Breast epithelium (tissue), 4 donors: ENCODE results near the gene SNRPE. TPM values are rescaled to one million over a fixed set of nuclear protein-coding genes. Genes with fewer than 3 reads are reported as not detected.

Experiments
- DNase-seq, 2 donors: peaks; one replicate each; pipeline ENCODE4 v3.0.0-alpha.2; 2019; ENCODE audit warnings: low spot score in 2 of 2
- H3K27ac ChIP-seq, 2 donors: fragments of 200-600 bp; sonication (generic) in 1 of 2; one replicate each; pipeline ENCODE4 v1.5.1; 2016 to 2019; ENCODE audit warnings: mild to moderate bottlenecking in 1 of 2
- H3K27me3 ChIP-seq, 2 donors: fragments of 200-600 bp; sonication (generic) in 1 of 2; one replicate each; pipeline versions ENCODE4 v1.5.1 to v1.6.0; 2017 to 2019; ENCODE audit warnings: control low read depth in 1 of 2, mild to moderate bottlenecking in 1 of 2
- H3K36me3 ChIP-seq: fragments of 200-600 bp; one replicate; pipeline ENCODE4 v1.5.1; 2019
- H3K4me1 ChIP-seq, 2 donors: fragments of 200-600 bp; sonication (generic); one replicate each; pipeline ENCODE4 v1.5.1; 2016 to 2019; ENCODE audit warnings: control low read depth in 1 of 2
- H3K4me3 ChIP-seq, 3 donors: fragments of 200-600 bp; sonication (generic); 1 replicate in 2 of 3; 2 replicates in 1 of 3; pipeline ENCODE4 v1.5.1; 2016 to 2019; ENCODE audit warnings: mild to moderate bottlenecking in 3 of 3, moderate library complexity in 2 of 3
- H3K9me3 ChIP-seq, 2 donors: fragments of 200-600 bp; sonication (generic) in 1 of 2; one replicate each; pipeline ENCODE4 v1.5.1; 2016 to 2019; ENCODE audit warnings: control low read depth in 1 of 2
- POLR2A ChIP-seq: fragments of 450-650 bp; IDR thresholded peaks from one replicate; pipeline ENCODE4 v1.6.1; 2016; ENCODE audit warnings: antibody characterized with exemption, mild to moderate bottlenecking, moderate library complexity
- POLR2AphosphoS5 ChIP-seq, 3 donors: sonication (generic); formaldehyde crosslinking; IDR thresholded peaks; one replicate each; pipeline ENCODE4 v1.6.1; 2017; ENCODE audit warnings: antibody characterized with exemption in 3 of 3
- intact Hi-C: fragments of 100-400 bp; cut with DNase I; formaldehyde crosslinking; loops from one replicate; pipeline ENCODE4 v1.15.1; 2023; ENCODE audit warnings: low total_unique reads
- total RNA-seq, 3 donors: library from RNA; depleted of rRNA; stranded (reverse); fragments of >200 nt; gene quantifications; one replicate each; pipeline ENCODE4 v1.1.0, GENCODE V29; 2016
- TF ChIP-seq, protein P1 (sequence below), 3 donors: fragments of 450-650 bp; IDR thresholded peaks; one replicate each; pipeline ENCODE4 v1.5.1; 2016 to 2017; ENCODE audit warnings: antibody characterized with exemption in 3 of 3, mild to moderate bottlenecking in 3 of 3, moderate library complexity in 3 of 3

SNRPE gene
- total RNA-seq, 3 donors from 2014 or later: 51.8 to 74.9 (median 73.4) TPM

DNA sequence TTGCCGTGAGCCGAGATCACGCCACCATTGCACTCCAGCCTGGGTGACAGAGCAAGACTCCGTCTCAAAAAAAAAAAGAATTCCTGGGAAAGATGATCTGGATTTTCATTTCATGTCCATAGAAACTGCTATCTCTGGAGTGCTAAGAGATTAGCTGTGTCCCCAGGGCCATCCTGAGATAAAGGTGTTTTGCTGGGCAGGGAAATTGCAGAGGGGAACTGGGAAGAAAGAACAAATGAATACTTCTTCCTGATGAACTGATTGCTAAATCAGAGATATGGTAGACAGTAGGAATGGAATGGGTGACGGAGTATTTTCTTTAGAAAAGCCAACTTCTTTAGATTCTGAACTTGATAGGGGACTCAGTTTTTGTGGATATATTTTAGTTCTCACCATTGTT is 19.2 kb downstream of the SNRPE start:
- no peak overlapping the region for H3K27ac ChIP-seq
- no peaks in the 10 kb centered on the region for H3K36me3 ChIP-seq
- no peak overlapping the region for H3K4me3 ChIP-seq
- TF ChIP-seq, protein P1, sequence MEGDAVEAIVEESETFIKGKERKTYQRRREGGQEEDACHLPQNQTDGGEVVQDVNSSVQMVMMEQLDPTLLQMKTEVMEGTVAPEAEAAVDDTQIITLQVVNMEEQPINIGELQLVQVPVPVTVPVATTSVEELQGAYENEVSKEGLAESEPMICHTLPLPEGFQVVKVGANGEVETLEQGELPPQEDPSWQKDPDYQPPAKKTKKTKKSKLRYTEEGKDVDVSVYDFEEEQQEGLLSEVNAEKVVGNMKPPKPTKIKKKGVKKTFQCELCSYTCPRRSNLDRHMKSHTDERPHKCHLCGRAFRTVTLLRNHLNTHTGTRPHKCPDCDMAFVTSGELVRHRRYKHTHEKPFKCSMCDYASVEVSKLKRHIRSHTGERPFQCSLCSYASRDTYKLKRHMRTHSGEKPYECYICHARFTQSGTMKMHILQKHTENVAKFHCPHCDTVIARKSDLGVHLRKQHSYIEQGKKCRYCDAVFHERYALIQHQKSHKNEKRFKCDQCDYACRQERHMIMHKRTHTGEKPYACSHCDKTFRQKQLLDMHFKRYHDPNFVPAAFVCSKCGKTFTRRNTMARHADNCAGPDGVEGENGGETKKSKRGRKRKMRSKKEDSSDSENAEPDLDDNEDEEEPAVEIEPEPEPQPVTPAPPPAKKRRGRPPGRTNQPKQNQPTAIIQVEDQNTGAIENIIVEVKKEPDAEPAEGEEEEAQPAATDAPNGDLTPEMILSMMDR (IDR thresholded peaks at IDR 0.05): no peak
- no peak for TF ChIP-seq POLR2AphosphoS5 (IDR thresholded peaks at IDR 0.05)
- TF ChIP-seq POLR2A: no peak
- no peaks in the 10 kb centered on the region for H3K27me3 ChIP-seq
- no peaks in the 10 kb centered on the region for H3K9me3 ChIP-seq
- H3K4me1 ChIP-seq: no peaks in the 10 kb centered on the region
- DNase-seq: no peak
- intact Hi-C loops: no loop called here

DNA sequence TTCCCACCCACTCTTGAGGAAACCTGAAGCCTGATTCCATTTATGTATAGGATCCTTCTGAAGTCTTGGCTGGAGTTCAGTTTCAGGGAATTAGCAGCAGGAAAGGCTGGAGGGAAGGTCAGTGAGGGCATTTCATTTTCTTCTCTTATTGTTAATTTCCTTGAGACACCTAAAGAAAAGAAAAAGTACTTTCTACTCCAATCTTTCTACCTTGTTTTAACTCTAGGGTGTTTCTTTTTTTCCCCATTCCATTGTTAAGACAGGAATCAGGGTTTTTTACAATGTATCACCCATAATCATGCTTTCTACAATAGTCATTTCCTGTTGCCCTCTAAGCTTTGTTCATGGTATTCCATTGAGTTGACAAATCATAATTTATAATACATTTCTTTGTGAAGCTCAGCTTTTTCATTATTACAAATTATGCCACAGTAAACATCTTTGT is 27.4 kb downstream of the SNRPE start:
- no peak for DNase-seq
- Histone ChIP-seq H3K4me3 (no peak overlapping the region), H3K36me3 (no peaks in the 10 kb centered on the region), H3K4me1 (no peaks in the 10 kb centered on the region), H3K27ac (no peak overlapping the region), H3K27me3 (no peaks in the 10 kb centered on the region), H3K9me3 (no peaks in the 10 kb centered on the region)
- TF ChIP-seq POLR2A (no peak), POLR2AphosphoS5 (IDR thresholded peaks at IDR 0.05) (no peak)
- TF ChIP-seq, protein P1 (IDR thresholded peaks at IDR 0.05): no peak
- intact Hi-C loops: no loop called here

DNA sequence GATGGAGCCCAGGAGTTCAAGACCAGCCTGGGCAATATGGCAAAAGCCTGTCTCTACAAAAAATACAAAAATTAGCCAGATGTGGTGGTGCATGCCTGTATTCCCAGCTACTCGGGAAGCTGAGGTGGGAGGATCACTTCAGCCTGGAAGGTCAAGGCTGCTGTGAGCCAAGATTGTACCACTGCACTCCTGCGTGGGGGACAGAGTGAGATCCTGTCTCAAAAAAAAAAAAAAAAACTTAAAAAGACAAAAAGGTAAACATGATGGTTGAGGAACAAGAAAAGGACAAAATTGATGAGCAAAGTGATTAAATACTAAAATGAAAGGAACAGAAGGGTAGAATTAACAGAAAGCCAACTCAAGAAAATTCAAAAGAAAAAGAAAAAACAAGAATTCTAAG is 30.6 kb downstream of the SNRPE start:
- Histone ChIP-seq H3K4me1 (no peaks in the 10 kb centered on the region), H3K36me3 (no peaks in the 10 kb centered on the region), H3K27me3 (no peaks in the 10 kb centered on the region), H3K9me3 (peaks cover 9% of the 10 kb centered on the region in 2 donors), H3K4me3 (no peak overlapping the region), H3K27ac (no peak overlapping the region)
- intact Hi-C loops: no loop called here
- no peak for DNase-seq
- TF ChIP-seq, protein P1 (IDR thresholded peaks at IDR 0.05): no peak
- TF ChIP-seq POLR2A: no peak
- TF ChIP-seq POLR2AphosphoS5 (IDR thresholded peaks at IDR 0.05): no peak

DNA sequence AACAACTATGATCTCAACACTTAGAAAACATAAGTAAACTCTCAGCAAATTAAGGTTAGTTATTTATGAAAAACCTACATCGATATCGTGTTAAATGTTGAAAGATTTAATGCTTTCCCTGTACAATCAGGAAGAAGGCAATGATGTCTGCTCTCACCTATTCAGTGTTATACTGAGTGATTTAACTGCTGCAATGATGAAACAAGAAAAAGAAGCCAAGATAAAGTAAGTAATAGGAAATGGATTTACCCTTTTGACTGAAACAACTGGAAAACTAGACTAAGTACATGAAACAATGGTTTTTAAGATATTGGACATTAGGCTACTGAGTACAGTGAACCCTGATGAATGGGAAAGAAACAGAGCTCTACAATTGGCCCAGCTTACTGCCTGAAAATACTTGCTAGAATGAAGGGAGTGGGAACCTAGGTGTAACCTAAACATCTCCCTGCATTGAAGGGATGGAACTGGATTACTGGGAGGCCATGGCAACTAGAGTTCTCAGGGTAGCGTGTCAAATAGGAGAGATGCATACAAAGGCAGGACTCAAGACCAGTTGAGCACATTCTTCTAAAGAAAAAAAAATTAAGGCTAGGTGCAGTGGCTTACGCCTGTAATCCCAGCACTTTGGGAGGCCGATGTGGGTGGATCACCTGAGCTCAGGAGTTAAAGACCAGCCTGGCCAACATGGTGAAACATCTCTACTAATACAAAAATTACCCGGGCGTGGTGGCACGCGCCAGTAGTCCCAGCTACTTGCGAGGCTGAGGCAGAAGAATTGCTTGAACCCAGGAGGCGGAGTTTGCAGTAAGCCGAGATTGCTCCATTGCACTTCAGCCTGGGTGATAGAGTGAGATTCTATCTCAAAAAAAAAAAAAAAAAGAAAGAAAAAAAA is 37.3 kb downstream of the SNRPE start:
- Histone ChIP-seq H3K27ac (no peak overlapping the region), H3K27me3 (no peaks in the 10 kb centered on the region), H3K36me3 (no peaks in the 10 kb centered on the region), H3K9me3 (peaks cover 9% of the 10 kb centered on the region in 2 donors), H3K4me3 (no peak overlapping the region), H3K4me1 (no peaks in the 10 kb centered on the region)
- DNase-seq: no peak
- no peak for TF ChIP-seq POLR2A
- TF ChIP-seq, protein P1 (IDR thresholded peaks at IDR 0.05): no peak
- no peak for TF ChIP-seq POLR2AphosphoS5 (IDR thresholded peaks at IDR 0.05)
- intact Hi-C loops: no loop called here

DNA sequence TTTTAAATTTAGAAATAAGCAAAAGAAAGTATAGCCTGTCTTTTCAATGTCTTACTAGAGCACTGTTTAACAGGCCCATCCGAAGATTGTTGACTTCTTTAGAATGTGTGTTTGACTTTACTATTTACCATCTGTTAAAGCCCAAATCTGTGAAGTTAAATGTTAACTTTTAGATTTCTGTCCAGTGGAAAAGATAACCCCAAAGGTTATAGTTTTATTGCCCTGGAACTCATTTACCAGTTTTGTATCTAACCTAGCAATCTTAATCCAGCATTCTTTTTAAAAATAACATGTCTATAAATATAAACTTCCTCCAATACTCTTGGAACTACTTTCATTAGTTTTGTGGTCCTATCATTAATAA is 37.9 kb downstream of the SNRPE start:
- Histone ChIP-seq H3K27me3 (no peaks in the 10 kb centered on the region), H3K9me3 (peaks cover 7 to 8% of the 10 kb centered on the region in 2 donors), H3K4me1 (no peaks in the 10 kb centered on the region), H3K27ac (no peak overlapping the region), H3K36me3 (no peaks in the 10 kb centered on the region), H3K4me3 (no peak overlapping the region)
- no peak for TF ChIP-seq POLR2A
- TF ChIP-seq, protein P1 (IDR thresholded peaks at IDR 0.05): no peak
- TF ChIP-seq POLR2AphosphoS5 (IDR thresholded peaks at IDR 0.05): no peak
- no peak for DNase-seq
- intact Hi-C loops: no loop called here
